Caki2 (cell line): Measurements from ENCODE around the gene MCTP1. TPM values are rescaled to one million over a fixed set of nuclear protein-coding genes. Genes with fewer than 3 reads are reported as not detected.

Experiments
- DNase-seq: peaks from one replicate; pipeline ENCODE4 v3.0.0-alpha.2; 2015; ENCODE audit warnings: low read depth
- in situ Hi-C: cut with HindIII; loops from 2 replicates; pipeline ENCODE4 v1.10.0; 2016; ENCODE audit warnings: low sequenced_read_pairs, low pct_unique_long_range_greater_than_20kb, mixed read lengths
- total RNA-seq: library from RNA; depleted of rRNA; stranded (reverse); fragments of >200 nt; shearing (Covaris generic); gene quantifications from 2 replicates; pipeline ENCODE4 v1.2.3, GENCODE V29; 2014; ENCODE audit warnings: low replicate concordance

Gene MCTP1
- total RNA-seq, 1 experiment from 2014 or later: 42.4 TPM

DNA sequence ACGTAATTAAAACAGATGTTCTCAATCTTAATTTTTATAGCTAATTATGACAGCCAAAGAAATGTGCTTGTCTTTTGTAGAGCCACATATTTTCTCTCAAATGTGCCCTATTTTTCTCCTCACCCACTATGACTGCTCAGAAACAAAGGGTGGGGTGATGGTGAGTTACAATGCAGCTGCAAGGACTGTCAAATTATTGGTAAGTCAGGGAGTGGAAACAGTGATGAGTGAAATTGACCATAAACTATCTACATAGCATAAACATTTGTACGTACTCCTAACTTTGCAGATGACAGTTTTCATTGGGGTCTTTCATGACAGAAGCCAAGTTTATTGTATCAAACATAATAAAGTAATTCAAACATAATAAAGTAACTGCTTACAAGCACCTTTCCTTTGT is 215.9 kb downstream of the MCTP1 start:
- in situ Hi-C loops: no loop called here
- no peak for DNase-seq

DNA sequence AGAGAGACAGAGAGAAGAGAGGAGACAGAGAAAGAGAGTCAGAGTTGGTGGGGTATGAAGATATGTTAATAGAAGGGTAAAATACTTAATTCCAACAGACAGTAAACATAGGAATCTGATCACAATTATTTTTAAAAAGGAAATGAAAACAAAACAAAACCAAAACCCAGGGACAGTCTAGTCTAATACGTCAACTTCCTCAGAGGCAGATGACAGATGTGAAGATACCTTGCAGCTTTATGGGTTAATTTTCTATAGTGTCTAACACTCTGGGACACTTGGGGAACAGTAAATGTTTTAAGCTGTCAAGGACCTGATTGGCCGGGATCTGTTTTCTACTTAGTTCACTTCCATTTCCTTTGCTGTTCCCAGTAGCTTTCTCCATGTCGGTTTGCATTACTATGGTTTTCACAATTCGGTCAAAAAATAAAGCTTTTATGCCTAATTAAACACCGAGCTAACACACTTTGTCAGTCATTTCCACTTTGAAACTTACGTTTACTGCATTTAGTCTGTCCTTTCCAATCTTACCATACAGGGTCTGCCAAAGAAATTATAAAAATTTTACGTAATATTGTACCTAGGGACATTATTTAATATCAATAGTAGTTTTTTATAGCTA is 216.5 kb downstream of the MCTP1 start:
- in situ Hi-C loops: no loop called here
- no peak for DNase-seq

DNA sequence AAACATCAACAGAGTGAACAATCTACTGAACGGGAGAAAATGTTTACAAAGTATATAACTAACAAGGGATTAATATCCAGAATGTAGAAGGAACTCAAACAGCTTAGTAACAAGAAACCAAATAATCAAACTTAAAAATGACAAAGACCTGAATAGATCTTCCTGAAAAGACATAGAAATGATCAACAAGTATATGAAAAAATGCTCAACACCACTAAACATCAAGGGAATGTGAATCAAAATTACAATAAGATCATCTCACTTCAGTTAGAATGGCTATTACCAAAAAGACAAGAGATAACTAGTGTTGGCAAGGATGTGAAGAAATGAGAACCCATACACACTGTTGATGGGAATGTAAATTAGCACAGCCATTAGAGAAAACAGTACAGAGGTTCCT is 218.8 kb downstream of the MCTP1 start:
- DNase-seq: no peak
- in situ Hi-C loops: no loop called here

DNA sequence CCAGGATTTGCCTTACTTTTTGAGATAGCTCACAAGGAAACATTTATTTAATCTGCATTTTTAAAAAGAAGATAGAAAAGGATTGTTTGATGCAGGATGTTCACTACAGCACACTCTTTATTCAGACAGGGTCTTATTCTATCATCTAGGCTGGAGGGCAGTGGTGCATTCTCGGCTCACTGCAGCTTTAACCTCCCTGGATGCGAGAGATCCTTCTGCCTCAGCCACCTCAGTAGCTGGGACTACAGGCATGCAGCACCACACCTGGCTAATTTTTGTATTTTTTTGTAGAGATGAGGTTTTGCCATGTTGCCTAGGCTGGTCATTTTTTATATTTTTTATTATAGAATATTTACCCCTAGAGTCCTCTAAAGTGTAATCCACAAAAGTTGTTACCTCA is 221.4 kb downstream of the MCTP1 start:
- no peak for DNase-seq
- in situ Hi-C loops: no loop called here

DNA sequence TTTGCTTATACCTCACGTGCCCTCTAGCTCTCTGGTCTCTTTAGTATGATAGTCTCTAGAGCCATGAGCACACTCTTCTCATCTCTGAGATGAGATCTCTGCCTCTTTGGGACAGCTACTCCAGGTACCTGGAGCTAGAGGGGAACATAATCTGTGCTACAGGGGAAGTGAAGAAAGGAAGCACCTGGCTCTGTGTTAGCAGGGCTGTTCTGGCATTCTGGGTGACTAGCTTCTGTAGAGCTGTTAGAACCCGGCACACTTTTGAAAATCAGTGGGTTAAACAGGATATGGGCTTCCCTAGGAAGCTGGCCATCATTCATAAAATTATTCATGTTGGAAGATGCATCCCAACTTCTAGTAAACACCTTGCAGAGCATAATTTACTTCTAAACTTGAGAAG is 224.8 kb downstream of the MCTP1 start:
- in situ Hi-C loops: no loop called here
- no peak for DNase-seq

DNA sequence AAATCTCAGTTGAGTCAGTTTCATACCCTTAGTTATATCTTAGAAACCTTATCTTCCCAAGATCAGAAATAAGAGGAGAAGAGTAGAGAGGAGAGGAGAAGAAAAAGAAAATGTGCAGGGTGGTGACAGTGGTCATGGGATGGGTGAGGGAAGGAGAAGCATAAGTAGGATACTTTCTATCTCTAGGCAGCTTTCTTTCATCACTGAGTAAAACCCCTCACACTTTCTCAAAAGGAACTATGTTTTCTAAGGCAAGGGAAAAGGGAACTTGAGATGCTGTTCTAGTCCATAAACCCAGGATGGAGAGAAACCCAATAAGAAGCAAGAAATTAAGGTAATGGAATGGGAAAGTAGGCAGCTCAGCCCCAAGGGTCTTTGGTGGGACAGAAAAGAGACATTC is 225.3 kb downstream of the MCTP1 start:
- DNase-seq: no peak
- in situ Hi-C loops: no loop called here

DNA sequence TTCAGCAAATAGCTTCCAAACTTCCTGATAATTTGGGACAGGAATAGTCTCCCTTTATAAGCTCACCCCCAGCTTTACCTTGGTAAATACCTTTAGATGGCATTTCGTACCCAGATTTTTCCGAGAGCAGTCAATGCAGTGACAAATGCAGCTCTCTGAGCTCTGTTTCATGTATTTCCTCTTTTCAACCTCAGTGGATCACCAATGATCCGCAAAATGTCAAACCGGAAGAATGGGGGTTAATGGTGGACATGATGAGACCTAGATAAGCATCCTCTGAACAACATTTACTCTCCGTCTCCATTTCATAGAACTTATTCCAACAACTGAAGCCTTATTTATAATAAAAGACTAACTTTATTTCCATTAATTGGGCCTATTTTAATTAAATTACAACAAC is 227.3 kb downstream of the MCTP1 start:
- in situ Hi-C loops: no loop called here
- no peak for DNase-seq

DNA sequence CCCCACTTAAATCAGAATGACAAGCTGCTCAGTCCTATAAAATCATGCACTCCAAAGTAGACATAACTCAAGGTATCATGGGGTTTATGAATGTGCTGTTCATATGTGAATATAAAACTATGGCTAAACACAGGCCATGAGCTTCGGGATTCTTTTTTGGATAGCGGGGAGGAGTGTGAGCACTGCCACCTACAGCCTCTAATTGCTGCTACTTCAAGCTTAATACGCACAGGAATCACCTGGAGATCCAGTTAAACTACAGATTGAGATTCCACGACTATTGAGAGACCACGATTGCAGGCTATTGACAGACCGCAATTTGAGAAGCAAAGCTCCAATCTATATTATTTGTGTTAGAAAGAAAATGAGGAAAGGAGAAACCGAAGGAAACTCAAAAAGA is 231.6 kb downstream of the MCTP1 start:
- DNase-seq: no peak
- in situ Hi-C loops: no loop called here

DNA sequence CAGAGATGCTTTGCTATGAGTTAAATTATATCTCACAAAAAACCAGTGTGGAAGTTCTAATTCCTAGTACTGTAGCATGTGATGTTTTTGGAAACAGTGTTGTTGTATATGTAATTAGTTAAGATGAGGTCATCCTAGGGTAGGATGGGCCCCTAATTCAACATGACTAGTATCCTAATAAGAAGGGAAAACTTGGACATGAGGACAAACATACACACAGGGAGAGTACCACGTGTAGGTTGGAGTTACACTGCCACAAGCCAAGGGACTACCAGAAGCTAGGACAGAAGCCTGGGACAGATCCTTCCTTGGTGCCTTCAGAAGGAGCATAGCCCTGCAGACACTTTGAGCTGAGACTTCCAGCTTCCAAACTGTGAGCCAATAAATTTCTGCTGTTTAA is 234.2 kb downstream of the MCTP1 start:
- DNase-seq: no peak
- in situ Hi-C loops: no loop called here

DNA sequence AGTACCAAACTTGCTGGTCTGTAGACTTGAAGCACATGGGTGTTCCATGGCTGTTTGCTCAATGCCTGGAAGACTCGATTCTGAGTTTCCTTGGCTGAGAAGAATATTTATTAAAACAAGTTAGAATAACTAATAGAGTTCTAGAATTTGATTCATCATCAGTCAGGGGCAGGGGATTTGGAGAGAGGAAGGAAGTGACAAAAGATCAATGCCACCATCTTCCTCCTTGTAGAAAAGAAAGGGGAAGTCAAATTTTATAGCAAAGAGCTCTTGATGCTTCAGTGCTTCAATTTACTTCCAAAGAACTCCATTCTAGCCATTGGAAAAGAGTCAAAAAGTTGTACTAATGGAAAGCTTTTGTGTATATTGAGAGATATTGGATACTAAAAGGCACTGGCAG is 236.3 kb downstream of the MCTP1 start:
- in situ Hi-C loops: no loop called here
- no peak for DNase-seq

DNA sequence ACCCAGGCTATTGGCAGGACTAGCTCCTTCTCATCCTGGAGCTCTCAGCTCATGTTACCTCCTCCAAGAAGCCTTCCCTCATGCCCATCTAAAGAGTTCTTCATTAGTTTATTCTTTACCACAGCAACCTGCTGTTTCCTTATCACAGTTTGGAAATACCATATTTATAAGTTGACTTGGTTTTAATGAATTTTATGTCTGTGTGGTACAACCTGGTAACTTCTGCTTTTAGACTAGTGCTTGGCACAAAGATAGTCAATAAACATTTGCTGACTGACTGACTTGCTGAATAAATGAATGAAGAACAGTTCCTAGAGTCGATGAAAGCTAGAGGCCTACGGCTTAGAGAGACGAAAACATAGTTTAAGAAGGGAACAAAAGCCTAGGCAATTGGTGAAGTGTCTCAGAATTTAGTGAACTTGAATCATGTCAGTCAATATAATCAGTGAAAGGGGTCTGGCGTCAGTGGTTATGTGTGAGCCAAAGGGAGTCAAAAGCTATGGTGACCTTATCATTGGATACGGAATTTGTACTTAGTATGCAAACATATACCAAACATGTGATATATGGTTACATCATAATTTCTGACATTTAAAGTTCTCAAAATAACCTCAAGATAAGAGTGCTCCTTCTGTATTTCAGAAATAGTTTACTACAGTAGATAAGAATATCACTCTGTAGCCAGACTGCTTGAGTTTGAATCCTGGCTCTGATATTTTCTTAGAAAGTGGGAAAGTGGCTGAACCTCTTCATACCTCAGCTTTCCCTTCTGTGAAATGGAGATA is 239.5 kb downstream of the MCTP1 start:
- DNase-seq: no peak
- in situ Hi-C loops: no loop called here

DNA sequence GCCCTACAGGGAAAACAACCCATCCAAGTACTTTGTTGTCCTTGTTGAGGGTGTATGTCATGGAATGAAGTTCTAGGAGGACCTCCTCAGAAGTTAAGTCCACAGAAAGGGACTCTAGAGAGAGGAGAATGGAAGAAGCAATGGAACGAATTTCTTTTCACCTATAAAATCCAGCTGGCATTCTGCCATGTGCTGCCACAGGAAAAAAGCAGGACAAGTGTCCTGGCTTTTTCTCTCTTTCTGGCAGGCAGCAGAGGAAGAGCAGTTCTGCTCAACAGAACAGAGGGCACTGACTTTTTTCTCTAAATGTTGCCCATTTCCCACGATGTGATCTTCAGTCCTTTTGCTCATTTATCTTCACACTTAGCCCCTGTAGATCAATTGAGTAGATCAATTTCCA is 240.8 kb downstream of the MCTP1 start:
- in situ Hi-C loops: no loop called here
- no peak for DNase-seq

DNA sequence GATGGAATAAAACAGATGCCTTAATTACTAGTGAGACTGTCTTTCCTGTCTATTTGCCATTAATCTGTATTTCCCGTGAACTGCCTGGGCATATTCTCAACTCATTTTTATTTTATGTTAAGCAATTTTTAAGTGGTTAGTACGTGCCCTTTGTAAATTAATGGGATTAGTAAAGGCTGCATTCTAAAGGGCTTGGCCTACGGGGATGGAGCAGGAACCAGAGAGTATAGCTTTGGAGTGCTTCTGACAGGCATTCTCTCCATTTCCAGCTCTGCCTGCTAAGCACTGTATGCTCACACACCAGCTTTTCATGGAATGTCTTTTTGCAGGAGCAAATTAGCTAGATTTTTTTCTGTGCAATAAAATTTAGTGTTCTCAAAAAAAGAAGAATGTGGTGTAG is 241.2 kb downstream of the MCTP1 start:
- no peak for DNase-seq

DNA sequence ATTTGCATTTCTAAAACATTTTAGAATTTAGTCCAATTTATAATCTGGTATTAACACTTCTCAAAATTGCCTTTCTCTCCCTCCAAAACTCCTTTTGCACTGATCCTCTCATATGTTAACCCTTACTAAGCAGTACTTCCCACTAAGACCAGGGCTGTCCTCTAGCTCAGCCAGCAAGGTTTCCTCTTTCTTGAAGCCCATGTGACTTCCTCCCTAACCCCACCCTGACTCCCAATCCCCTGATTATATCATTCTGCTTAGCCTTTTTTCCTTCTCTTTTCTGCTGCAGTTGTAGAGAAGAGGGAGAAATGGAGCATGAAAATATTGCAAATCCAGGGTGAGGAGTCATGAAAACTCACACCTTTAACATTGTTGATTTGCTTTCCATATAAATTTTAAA is 241.7 kb downstream of the MCTP1 start:
- in situ Hi-C loops: no loop called here
- no peak for DNase-seq

More for the DNA sequence above, 241.2 kb downstream of the MCTP1 start:
- in situ Hi-C loops: no loop called here

DNA sequence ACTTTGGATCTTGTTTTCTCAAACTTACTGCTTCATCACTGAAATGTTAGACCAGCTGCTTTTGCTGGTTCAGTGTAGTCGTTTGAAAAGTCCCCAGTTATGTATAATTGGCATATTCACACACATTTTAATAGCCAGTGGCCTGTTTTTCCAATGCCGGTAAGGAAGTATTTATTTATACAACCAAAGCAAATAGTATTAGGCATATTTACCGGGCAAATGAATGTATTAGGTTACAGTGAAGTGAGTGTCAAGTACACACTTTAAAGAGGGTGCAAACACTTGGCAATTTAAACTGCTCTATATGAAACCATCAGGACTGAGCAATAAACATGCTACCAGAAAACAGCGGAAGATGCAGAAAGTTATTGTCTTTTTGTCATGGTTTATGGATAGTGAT is 242.9 kb downstream of the MCTP1 start:
- in situ Hi-C loops: no loop called here
- no peak for DNase-seq

DNA sequence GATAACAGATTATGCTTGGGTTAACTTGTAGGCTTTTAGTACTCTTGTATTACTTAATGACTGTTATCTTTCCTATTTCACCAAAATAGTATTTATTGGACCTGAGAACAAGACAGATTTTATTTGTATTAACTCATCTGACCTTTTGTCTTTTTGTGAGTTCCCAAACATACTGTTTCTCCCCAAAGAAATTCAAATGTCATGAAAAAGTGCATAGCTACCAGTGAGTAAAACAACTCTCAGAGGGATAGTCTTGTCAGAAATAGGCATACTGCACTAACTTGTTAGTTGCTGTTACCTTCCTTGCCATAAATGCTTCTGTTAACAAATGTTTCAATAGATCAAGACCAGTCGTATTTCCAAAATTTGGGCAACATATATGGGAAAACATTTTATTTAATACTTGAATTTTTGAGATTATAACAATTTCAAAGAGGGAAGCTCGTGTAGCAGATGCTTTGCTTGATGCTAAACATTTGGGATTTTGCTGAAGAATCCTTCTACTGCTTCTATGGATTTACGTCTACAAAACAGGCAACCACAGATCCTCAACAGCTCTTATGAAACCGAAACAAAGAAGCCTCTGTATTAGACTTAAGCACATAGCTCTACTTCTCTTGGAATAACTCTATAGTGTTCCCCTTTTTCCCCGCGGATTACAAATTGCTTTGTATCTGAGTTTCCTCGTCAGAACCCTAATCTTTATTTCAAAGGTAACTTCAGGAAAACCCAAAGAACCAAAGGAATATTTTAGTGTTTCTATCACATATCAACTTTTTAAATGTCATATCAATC is 248.8 kb downstream of the MCTP1 start:
- in situ Hi-C loops: no loop called here
- DNase-seq: no peak

DNA sequence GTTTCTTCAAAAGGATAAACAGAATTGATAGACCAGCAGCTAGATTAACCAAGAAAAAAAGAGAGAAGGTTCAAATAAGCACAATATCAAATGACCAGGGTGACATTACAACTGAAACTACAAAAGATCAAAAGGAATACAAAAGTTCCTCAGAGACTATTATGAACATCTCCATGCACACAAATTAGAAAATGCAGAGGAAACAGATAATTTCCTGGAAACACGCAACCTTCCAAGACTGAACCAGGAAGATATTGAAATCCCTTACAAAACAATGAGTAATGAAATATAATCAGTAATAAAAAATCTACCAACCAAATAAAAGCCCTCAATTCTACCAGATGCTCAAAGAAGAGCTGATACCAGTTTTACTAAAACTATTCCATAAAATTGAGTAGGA is 252.1 kb downstream of the MCTP1 start:
- in situ Hi-C loops: no loop called here
- DNase-seq: no peak

DNA sequence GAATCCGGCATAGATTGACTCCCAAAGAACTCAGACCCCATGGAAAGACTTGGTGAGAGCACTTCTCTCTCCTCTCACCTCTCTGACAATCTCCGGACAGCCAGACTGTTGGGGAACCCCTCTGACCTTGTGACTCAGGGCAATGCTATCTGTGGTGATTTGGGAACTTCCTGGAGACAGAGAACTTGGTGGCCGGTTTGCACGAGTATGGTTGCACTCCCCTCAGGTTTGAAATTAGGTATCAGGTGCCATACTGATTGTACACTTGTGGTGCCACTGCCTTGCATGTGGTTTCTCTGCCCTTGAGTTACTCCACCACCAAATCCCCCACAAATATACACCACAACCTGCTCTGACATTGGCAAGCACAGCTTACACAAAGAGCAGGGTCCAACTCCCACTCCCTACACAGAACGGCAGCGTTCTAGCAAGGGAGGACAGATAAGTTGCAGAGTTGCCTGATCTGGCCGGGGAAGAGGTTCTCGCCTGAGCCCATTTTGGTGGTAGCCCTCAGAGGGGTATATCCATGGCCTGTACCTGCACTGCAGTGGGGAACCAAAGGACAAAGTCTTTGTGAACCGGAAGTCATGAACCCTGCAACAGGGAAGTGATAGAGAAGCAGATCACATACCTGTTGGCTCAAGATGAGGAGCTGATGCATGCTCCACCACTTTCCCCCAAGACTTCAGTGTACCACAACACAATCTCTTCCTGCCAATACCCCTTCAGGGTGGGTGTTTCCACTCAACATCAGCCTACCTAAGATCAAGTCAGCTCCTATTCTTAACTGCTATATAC is 255.1 kb downstream of the MCTP1 start:
- in situ Hi-C loops: no loop called here
- DNase-seq: no peak

DNA sequence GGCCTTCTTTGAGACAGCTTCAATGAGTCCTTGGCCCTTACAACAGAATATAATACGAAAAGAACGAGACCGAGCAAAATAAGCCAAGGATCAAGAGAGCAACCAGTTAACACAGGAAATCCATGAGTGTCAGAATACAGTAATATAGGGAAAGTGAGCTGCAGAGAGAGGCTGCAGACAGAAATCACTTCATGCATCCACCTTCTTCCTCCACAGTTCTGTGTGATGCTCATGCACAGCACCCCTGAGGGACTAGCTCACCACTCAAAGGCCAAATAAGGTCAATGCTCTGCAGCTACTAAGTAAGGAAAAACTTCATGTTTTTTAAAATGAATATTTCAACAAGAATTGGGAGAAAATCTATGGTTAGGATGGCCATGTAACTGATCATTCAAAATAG is 257.1 kb downstream of the MCTP1 start:
- in situ Hi-C loops: no loop called here
- no peak for DNase-seq
